HG03025 (cell line): Measurements from ENCODE around the gene CDK6.
"Not testable (repeated sequence)": the region's sequence is repeated elsewhere in the genome, so short reads cannot be mapped to it uniquely, and the experiment has no call there.

ENCODE experiments used
- ATAC-seq: cut with Tn5 transposase; IDR thresholded peaks from one replicate; pipeline ENCODE4 v1.9.1; 2021; ENCODE audit warnings: mild to moderate bottlenecking, moderate library complexity; ENCODE audit not compliant: unreplicated experiment, low FRiP score

CDK6 gene

GRCh38 chr7:92744180-92744579 lies 92.2 kb downstream of the CDK6 start:
- not testable (repeated sequence) for ATAC-seq

- ATAC-seq: no peak
Measured at GRCh38 chr7:92742186-92742585, 94.2 kb downstream of the CDK6 start.

GRCh38 chr7:92740700-92741126 lies 95.7 kb downstream of the CDK6 start:
- no peak for ATAC-seq

GRCh38 chr7:92740134-92740533 lies 96.2 kb downstream of the CDK6 start:
- ATAC-seq: no peak

GRCh38 chr7:92739091-92739490 lies 97.3 kb downstream of the CDK6 start:
- no peak for ATAC-seq

GRCh38 chr7:92737706-92738105 lies 98.7 kb downstream of the CDK6 start:
- peak; percentile 94 for ATAC-seq

GRCh38 chr7:92736870-92737269 lies 99.5 kb downstream of the CDK6 start:
- no peak for ATAC-seq

GRCh38 chr7:92735707-92736106 lies 100.7 kb downstream of the CDK6 start:
- no peak for ATAC-seq

GRCh38 chr7:92732316-92733036 lies 103.9 kb downstream of the CDK6 start:
- no peak for ATAC-seq

GRCh38 chr7:92731335-92732063 lies 104.9 kb downstream of the CDK6 start:
- no peak for ATAC-seq

GRCh38 chr7:92730808-92731207 lies 105.6 kb downstream of the CDK6 start:
- no peak for ATAC-seq

GRCh38 chr7:92729751-92730150 lies 106.6 kb downstream of the CDK6 start:
- ATAC-seq: no peak

- no peak for ATAC-seq
Measured at GRCh38 chr7:92729172-92729571, 107.2 kb downstream of the CDK6 start.

GRCh38 chr7:92727755-92728154 lies 108.6 kb downstream of the CDK6 start:
- ATAC-seq: no peak

- ATAC-seq: no peak
Measured at GRCh38 chr7:92725161-92725925, 111.0 kb downstream of the CDK6 start.

- ATAC-seq: no peak
Measured at GRCh38 chr7:92723943-92724342, 112.4 kb downstream of the CDK6 start.

- no peak for ATAC-seq
Measured at GRCh38 chr7:92723205-92723604, 113.2 kb downstream of the CDK6 start.

GRCh38 chr7:92722541-92722940 lies 113.8 kb downstream of the CDK6 start:
- ATAC-seq: no peak

- ATAC-seq: peak; percentile 73
Measured at GRCh38 chr7:92720604-92721350, 115.6 kb downstream of the CDK6 start.

- peak; percentile 63 for ATAC-seq
Measured at GRCh38 chr7:92717993-92718716, 118.2 kb downstream of the CDK6 start.
